Upper lobe of right lung (tissue), 1 donor: ENCODE measurements around the gene PRRT1B. TPM values are rescaled to one million over a fixed set of nuclear protein-coding genes. Genes with fewer than 3 reads are reported as not detected.

Experiments used
- ATAC-seq: fragments of 200-7000 bp; cut with Tn5 transposase; one replicate; pipeline ENCODE4 v1.9.1; 2020; ENCODE audit warnings: mild to moderate bottlenecking, moderate library complexity
- DNase-seq: peaks from one replicate; pipeline ENCODE4 v3.0.0-alpha.2; 2020
- H3K27ac ChIP-seq: fragments of 200-600 bp; one replicate; pipeline ENCODE4 v1.8.0; 2022
- H3K27me3 ChIP-seq: fragments of 200-600 bp; one replicate; pipeline ENCODE4 v1.8.0; 2022; ENCODE audit warnings: mild to moderate bottlenecking
- H3K36me3 ChIP-seq: fragments of 200-600 bp; one replicate; pipeline ENCODE4 v1.8.0; 2022
- H3K4me1 ChIP-seq: fragments of 200-600 bp; one replicate; pipeline ENCODE4 v1.8.0; 2022
- H3K4me3 ChIP-seq: fragments of 200-600 bp; one replicate; pipeline ENCODE4 v1.8.0; 2022; ENCODE audit warnings: mild to moderate bottlenecking
- H3K9me3 ChIP-seq: fragments of 200-600 bp; one replicate; pipeline ENCODE4 v1.8.0; 2022
- CTCF ChIP-seq: fragments of 200-600 bp; IDR thresholded peaks from one replicate; pipeline ENCODE4 v1.8.0; 2022; ENCODE audit warnings: antibody characterized with exemption
- intact Hi-C: fragments of 100-400 bp; cut with DNase I; formaldehyde crosslinking; loops from one replicate; pipeline ENCODE4 v1.11.0; 2022
- total RNA-seq: library from RNA; stranded (reverse); fragmentation: NEBNext Ultra II Directional; extraction: Animal tissue kit (Norgen Biotek cat#: 25700); gene quantifications from one replicate; pipeline ENCODE4 v1.2.1, GENCODE V29; 2021
- donor health status: DM: no; HTN: yes; CAD: no; lungs with severe emphysema.

Gene PRRT1B
- total RNA-seq, 1 donor from 2014 or later = 3.9 TPM

- intact Hi-C loops = no loop called here
- Histone ChIP-seq H3K27ac (no peak overlapping the region), H3K4me3 (no peak overlapping the region), H3K36me3 (peaks cover 82% of the 10 kb centered on the region), H3K9me3 (no peaks in the 10 kb centered on the region), H3K27me3 (no peaks in the 10 kb centered on the region), H3K4me1 (no peaks in the 10 kb centered on the region)
- no peak for TF ChIP-seq CTCF
- DNase-seq = no peak
- ATAC-seq = peak; percentile 18
These were observed 33.6 kb downstream of the PRRT1B start for GRCh38 chr9:131578731-131579504.

GRCh38 chr9:131579789-131580211, 34.5 kb downstream of the PRRT1B start:
- DNase-seq = no peak
- H3K36me3 ChIP-seq = peaks cover 91% of the 10 kb centered on the region
- H3K4me1 ChIP-seq = peaks cover 3% of the 10 kb centered on the region
- H3K4me3 ChIP-seq = no peak overlapping the region
- no peak for TF ChIP-seq CTCF
- no peaks in the 10 kb centered on the region for H3K27me3 ChIP-seq
- intact Hi-C loops = no loop called here
- no peaks in the 10 kb centered on the region for H3K9me3 ChIP-seq
- no peak overlapping the region for H3K27ac ChIP-seq
- no peak for ATAC-seq

- Histone ChIP-seq H3K4me1 (peaks cover 3% of the 10 kb centered on the region), H3K36me3 (peaks cover 96% of the 10 kb centered on the region), H3K9me3 (no peaks in the 10 kb centered on the region), H3K27me3 (no peaks in the 10 kb centered on the region), H3K4me3 (no peak overlapping the region), H3K27ac (no peak overlapping the region)
- TF ChIP-seq CTCF = no peak
- intact Hi-C loops = no loop called here
- ATAC-seq = no peak
- DNase-seq = no peak
These were observed 35.0 kb downstream of the PRRT1B start for GRCh38 chr9:131580358-131580757.

- DNase-seq (no peak), ATAC-seq (no peak)
- no peaks in the 10 kb centered on the region for H3K27me3 ChIP-seq
- no peak overlapping the region for H3K4me3 ChIP-seq
- H3K36me3 ChIP-seq = peaks cover 83% of the 10 kb centered on the region
- intact Hi-C loops = no loop called here
- no peaks in the 10 kb centered on the region for H3K9me3 ChIP-seq
- no peak for TF ChIP-seq CTCF
- peaks cover 3% of the 10 kb centered on the region for H3K4me1 ChIP-seq
- no peak overlapping the region for H3K27ac ChIP-seq
These were observed 36.7 kb downstream of the PRRT1B start for GRCh38 chr9:131582056-131582455.

GRCh38 chr9:131582466-131583336, 37.4 kb downstream of the PRRT1B start:
- Histone ChIP-seq H3K27ac (no peak overlapping the region), H3K27me3 (no peaks in the 10 kb centered on the region), H3K36me3 (peaks cover 82% of the 10 kb centered on the region), H3K9me3 (no peaks in the 10 kb centered on the region), H3K4me1 (peaks cover 3% of the 10 kb centered on the region), H3K4me3 (no peak overlapping the region)
- no peak for TF ChIP-seq CTCF
- intact Hi-C loops = no loop called here
- ATAC-seq (no peak), DNase-seq (no peak)
